Gastrocnemius medialis (tissue), 4 donors: Measurements from ENCODE around the gene TMEM235. TPM values are rescaled to one million over a fixed set of nuclear protein-coding genes. Genes with fewer than 3 reads are reported as not detected.

Experiments used
- ATAC-seq, 2 donors: fragments of 150-250 bp; one replicate each; pipeline ENCODE4 v1.9.1; 2016
- DNase-seq, 2 donors: peaks; one replicate each; pipeline ENCODE4 v3.0.0-alpha.2; 2019
- H3K27ac ChIP-seq, 4 donors: fragments of 200-600 bp; sonication (generic); 1 replicate in 1 of 4; 2 replicates in 3 of 4; pipeline ENCODE4 v1.5.1; 2016 to 2018; ENCODE audit warnings: mild to moderate bottlenecking in 2 of 4, moderate library complexity in 1 of 4
- H3K27me3 ChIP-seq, 3 donors: fragments of 200-600 bp; sonication (generic) in 2 of 3; 1 replicate in 1 of 3; 2 replicates in 2 of 3; pipeline versions ENCODE4 v1.5.1 to v1.6.0; 2016 to 2019; ENCODE audit warnings: mild to moderate bottlenecking in 1 of 3, moderate library complexity in 1 of 3
- H3K36me3 ChIP-seq, 2 donors: fragments of 200-600 bp; sonication (generic) in 1 of 2; one replicate each; pipeline ENCODE4 v1.5.1; 2017 to 2018
- H3K4me1 ChIP-seq, 2 donors: fragments of 200-600 bp; sonication (generic) in 1 of 2; one replicate each; pipeline ENCODE4 v1.5.1; 2016 to 2017; ENCODE audit warnings: mild to moderate bottlenecking in 2 of 2
- H3K4me3 ChIP-seq, 4 donors: fragments of 200-600 bp; sonication (generic) in 3 of 4; 1 replicate in 1 of 4; 2 replicates in 3 of 4; pipeline ENCODE4 v1.5.1; 2016 to 2019; ENCODE audit warnings: mild to moderate bottlenecking in 2 of 4
- H3K9me3 ChIP-seq, 3 donors: fragments of 200-600 bp; sonication (generic) in 2 of 3; 1 replicate in 1 of 3; 2 replicates in 2 of 3; pipeline ENCODE4 v1.5.1; 2016 to 2019
- CTCF ChIP-seq, 5 experiments: fragments of 450-650 bp in 3 of 5; fragments of 200-600 bp in 2 of 5; sonication (generic) in 2 of 5; IDR thresholded peaks in 4 of 5; conservative IDR thresholded peaks in 1 of 5; 1 replicate in 4 of 5; 2 replicates in 1 of 5; pipeline ENCODE4 v1.5.1; 2016 to 2019; ENCODE audit warnings: antibody characterized with exemption in 5 of 5, mild to moderate bottlenecking in 3 of 5, moderate library complexity in 3 of 5
- POLR2A ChIP-seq, 2 donors: fragments of 450-650 bp; IDR thresholded peaks; one replicate each; pipeline ENCODE4 v1.6.1; 2017; ENCODE audit warnings: antibody characterized with exemption in 2 of 2, mild to moderate bottlenecking in 2 of 2, moderate library complexity in 2 of 2
- in situ Hi-C, 4 donors: fragments of 200-750 bp; cut with MboI; loops; one replicate each; pipeline versions ENCODE4 v1.15.0 to v1.8.0; 2017; ENCODE audit warnings: low sequenced_read_pairs in 4 of 4
- intact Hi-C: fragments of 100-400 bp; cut with DNase I; formaldehyde crosslinking; loops from one replicate; pipeline ENCODE4 v1.15.1; 2023; ENCODE audit warnings: low total_unique reads
- total RNA-seq, 4 donors: library from RNA; depleted of rRNA; stranded (reverse); fragments of >200 nt; gene quantifications; one replicate each; pipeline versions ENCODE4 v1.1.0 to v1.2.3, GENCODE V29; 2016

The TMEM235 gene
- total RNA-seq, 4 donors from 2014 or later: not detected

- in situ Hi-C loops: no loop called here
- H3K27me3 ChIP-seq: peaks cover 14 to 22% (median 21%) of the 10 kb centered on the region in 3 donors
- H3K9me3 ChIP-seq: no peaks in the 10 kb centered on the region
- TF ChIP-seq CTCF (IDR thresholded peaks at IDR 0.05 in 4 of 5, conservative IDR thresholded peaks at IDR 0.05 in 1 of 5): no peak
- no peak for TF ChIP-seq POLR2A (IDR thresholded peaks at IDR 0.05)
- H3K4me3 ChIP-seq: no peak overlapping the region
- ATAC-seq (no peak), DNase-seq (no peak)
- no peak overlapping the region for H3K27ac ChIP-seq
- no peaks in the 10 kb centered on the region for H3K36me3 ChIP-seq
- intact Hi-C loops: no loop called here
- H3K4me1 ChIP-seq: peaks cover 3 to 6% of the 10 kb centered on the region in 2 donors
Observed at GRCh38 chr17:78226759-78227454, 4.5 kb upstream of the TMEM235 start.

GRCh38 chr17:78227455-78227916 lies 3.9 kb upstream of the TMEM235 start:
- in situ Hi-C loops: no loop called here
- TF ChIP-seq CTCF (IDR thresholded peaks at IDR 0.05 in 4 of 5, conservative IDR thresholded peaks at IDR 0.05 in 1 of 5) (no peak), POLR2A (IDR thresholded peaks at IDR 0.05) (no peak)
- Histone ChIP-seq H3K27ac (no peak overlapping the region), H3K9me3 (no peaks in the 10 kb centered on the region), H3K4me3 (no peak overlapping the region), H3K27me3 (peaks cover 20 to 27% (median 26%) of the 10 kb centered on the region in 3 donors), H3K36me3 (no peaks in the 10 kb centered on the region), H3K4me1 (peaks cover 3 to 6% of the 10 kb centered on the region in 2 donors)
- peak in 1 of 2 donors; percentile 24 for ATAC-seq
- intact Hi-C loops: no loop called here
- no peak for DNase-seq

- no peak for DNase-seq
- Histone ChIP-seq H3K4me1 (peaks cover 3 to 6% of the 10 kb centered on the region in 2 donors), H3K9me3 (no peaks in the 10 kb centered on the region), H3K36me3 (no peaks in the 10 kb centered on the region), H3K27ac (no peak overlapping the region), H3K27me3 (peaks cover 22 to 33% (median 29%) of the 10 kb centered on the region in 3 donors), H3K4me3 (no peak overlapping the region)
- TF ChIP-seq CTCF (IDR thresholded peaks at IDR 0.05 in 4 of 5, conservative IDR thresholded peaks at IDR 0.05 in 1 of 5) (no peak), POLR2A (IDR thresholded peaks at IDR 0.05) (no peak)
- intact Hi-C loops (no loop called here), in situ Hi-C loops (no loop called here)
- no peak for ATAC-seq
Observed at GRCh38 chr17:78228176-78228575, 3.3 kb upstream of the TMEM235 start.

GRCh38 chr17:78230252-78230962 lies 1.0 kb upstream of the TMEM235 start:
- intact Hi-C loops (no loop called here), in situ Hi-C loops (no loop called here)
- H3K9me3 ChIP-seq: no peaks in the 10 kb centered on the region
- no peaks in the 10 kb centered on the region for H3K4me1 ChIP-seq
- TF ChIP-seq CTCF (IDR thresholded peaks at IDR 0.05 in 4 of 5, conservative IDR thresholded peaks at IDR 0.05 in 1 of 5) (no peak), POLR2A (IDR thresholded peaks at IDR 0.05) (no peak)
- ATAC-seq (no peak), DNase-seq (no peak)
- H3K27ac ChIP-seq: no peak overlapping the region
- H3K36me3 ChIP-seq: no peaks in the 10 kb centered on the region
- H3K4me3 ChIP-seq: no peak overlapping the region
- H3K27me3 ChIP-seq: peaks cover 22 to 33% (median 29%) of the 10 kb centered on the region in 3 donors
